ENCODE results near the gene MED8. TPM values are rescaled to one million over a fixed set of nuclear protein-coding genes. Genes with fewer than 3 reads are reported as not detected.

The MED8 gene, protein sequence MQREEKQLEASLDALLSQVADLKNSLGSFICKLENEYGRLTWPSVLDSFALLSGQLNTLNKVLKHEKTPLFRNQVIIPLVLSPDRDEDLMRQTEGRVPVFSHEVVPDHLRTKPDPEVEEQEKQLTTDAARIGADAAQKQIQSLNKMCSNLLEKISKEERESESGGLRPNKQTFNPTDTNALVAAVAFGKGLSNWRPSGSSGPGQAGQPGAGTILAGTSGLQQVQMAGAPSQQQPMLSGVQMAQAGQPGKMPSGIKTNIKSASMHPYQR
- total RNA-seq, result 15.7 TPM
- long read RNA-seq, transcript MED8-203 (7 exons, 1,924 nt), result major isoform, 18 of 33 reads
- long read RNA-seq, partial matches to known transcripts, result 1 of 33 reads
- long read RNA-seq, other reads (novel, unspliced or antisense), result 13 of 33 reads

DNA sequence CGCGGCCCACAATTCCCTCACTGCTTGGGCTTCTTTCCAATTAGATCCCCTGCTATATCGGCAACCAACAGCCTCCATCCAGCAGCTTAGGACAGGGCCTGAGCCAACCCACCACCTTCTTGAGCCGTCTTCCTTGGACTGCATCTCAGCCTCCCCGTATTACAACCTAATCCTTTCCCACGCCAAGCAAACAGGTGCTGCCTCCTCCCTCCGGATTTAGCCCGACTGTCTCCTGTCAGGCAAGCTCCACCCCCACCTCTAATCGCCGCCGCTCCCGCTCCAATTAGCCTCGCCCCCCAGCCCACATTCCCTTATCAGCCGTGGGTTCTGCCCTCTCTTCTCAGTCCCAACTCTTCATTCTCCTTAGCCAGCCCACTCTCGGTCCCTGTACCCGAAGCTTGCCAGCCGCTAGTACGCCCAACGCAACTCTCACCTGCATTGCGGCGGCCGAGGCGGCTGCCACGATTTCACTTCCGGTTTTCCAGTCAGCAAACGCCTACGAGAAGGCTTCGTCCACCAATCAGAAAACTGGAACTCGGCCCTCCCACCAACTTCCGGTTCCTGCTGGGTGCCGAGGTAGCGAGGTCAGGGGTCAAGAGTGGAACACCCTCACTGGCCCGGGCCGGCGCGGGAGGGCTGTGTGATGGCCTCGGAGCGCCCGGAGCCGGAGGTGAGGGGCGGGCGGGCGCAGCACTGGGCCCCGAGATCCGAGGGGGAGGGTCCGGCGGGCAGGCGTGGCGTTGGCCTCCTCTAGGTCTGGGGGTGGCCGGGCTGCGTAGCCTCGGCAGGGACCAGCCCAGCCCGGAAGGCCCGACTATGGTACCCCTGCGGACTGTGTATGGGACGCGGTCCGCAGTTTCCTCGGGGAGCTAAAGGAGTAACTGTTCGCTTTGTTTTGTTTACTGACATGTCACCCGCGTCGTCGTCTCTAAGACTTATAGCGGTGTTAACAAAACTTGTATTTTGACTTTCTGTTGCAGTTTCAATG, at the start of gene MED8, which contains the start of gene SZT2:
MED8 (minus strand) TSS at position 475 of the 988 bp plus-strand sequence; CDS start at position 439, 36 bp downstream.
SZT2 (plus strand) TSS at position 574 of the 988 bp plus-strand sequence; CDS start at position 644, 70 bp downstream.
- Histone ChIP-seq H3K4me1 (peaks cover 44% of the 10 kb centered on the region), H3K9me3 (replicated peaks) (no peaks in the 10 kb centered on the region), H3K27me3 (ENCODE audit: low read depth) (no peaks in the 10 kb centered on the region), H3K4me3 (peak within 1 kb of the TSS; percentile 90), H3K36me3 (peaks cover 35% of the 10 kb centered on the region), H3K27ac (replicated peaks) (peak within 1 kb of the TSS; percentile 89)
- TF ChIP-seq, protein P1, sequence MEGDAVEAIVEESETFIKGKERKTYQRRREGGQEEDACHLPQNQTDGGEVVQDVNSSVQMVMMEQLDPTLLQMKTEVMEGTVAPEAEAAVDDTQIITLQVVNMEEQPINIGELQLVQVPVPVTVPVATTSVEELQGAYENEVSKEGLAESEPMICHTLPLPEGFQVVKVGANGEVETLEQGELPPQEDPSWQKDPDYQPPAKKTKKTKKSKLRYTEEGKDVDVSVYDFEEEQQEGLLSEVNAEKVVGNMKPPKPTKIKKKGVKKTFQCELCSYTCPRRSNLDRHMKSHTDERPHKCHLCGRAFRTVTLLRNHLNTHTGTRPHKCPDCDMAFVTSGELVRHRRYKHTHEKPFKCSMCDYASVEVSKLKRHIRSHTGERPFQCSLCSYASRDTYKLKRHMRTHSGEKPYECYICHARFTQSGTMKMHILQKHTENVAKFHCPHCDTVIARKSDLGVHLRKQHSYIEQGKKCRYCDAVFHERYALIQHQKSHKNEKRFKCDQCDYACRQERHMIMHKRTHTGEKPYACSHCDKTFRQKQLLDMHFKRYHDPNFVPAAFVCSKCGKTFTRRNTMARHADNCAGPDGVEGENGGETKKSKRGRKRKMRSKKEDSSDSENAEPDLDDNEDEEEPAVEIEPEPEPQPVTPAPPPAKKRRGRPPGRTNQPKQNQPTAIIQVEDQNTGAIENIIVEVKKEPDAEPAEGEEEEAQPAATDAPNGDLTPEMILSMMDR (IDR thresholded peaks at IDR 0.05; ENCODE audit: borderline replicate concordance), result no peak
- peak; percentile 95 for DNase-seq
- intact Hi-C loops (cut with micrococcal nuclease), result loop anchor here (10.0 kb wide), 1 partner anchor 165 kb away; no protein-coding TSS in a partner anchor

DNA sequence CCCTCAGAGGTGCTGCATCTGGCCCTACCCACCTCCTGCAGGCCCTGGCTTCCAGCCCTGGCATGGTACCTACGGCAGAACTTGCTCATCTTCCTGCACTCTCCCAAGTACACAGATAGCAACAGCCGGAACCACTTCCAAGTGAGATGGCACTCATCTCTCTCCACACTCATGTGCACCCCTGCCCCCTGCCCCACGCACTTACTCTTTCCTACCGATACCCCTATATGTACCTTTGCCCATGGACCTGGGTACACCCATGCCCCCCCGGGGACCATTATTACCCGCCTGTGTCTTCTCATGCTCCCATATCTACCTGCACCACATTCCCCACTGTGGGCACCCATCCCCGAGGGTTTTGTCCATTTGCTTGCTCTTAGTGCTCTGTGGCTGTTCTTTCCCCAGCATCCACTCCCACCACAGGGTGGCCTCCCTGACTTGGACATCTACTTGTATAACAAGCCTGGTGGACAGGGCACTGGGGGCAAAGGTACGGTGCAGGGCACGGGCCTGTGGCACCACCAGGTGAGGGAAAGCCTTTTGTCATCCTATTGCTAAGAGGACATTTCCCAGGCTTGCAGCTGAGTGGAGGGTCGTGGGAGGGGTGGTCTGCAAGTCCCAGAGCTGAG, 49.5 kb upstream of the MED8 start:
- peaks cover 14% of the 10 kb centered on the region for H3K4me1 ChIP-seq
- peaks cover 75% of the 10 kb centered on the region for H3K36me3 ChIP-seq
- H3K4me3 ChIP-seq, result no peak overlapping the region
- H3K27ac ChIP-seq (replicated peaks), result no peak overlapping the region
- H3K27me3 ChIP-seq (ENCODE audit: low read depth), result no peaks in the 10 kb centered on the region
- intact Hi-C loops (cut with micrococcal nuclease), result no loop called here
- H3K9me3 ChIP-seq (replicated peaks), result no peaks in the 10 kb centered on the region
- TF ChIP-seq, protein P1 (IDR thresholded peaks at IDR 0.05; ENCODE audit: borderline replicate concordance), result no peak
- DNase-seq, result no peak

DNA sequence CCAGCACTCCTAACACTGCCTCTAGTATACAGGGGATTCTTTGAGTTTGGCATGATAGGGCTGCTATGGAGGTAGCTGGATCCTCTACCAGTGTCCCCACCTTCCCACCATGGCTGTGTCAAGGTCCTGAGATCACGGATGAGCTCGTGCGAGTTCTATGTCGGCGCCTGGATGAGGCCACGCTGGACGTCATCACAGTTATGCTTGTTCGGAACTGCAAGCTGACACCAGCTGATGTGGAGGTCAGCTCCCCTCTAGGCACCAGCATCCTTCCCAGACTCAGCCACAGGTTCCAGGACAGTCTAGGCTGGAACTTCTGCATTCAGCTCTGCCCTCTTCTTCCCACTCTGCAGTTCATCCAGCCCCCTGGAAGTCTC, 49.0 kb upstream of the MED8 start:
- intact Hi-C loops (cut with micrococcal nuclease), result no loop called here

DNA sequence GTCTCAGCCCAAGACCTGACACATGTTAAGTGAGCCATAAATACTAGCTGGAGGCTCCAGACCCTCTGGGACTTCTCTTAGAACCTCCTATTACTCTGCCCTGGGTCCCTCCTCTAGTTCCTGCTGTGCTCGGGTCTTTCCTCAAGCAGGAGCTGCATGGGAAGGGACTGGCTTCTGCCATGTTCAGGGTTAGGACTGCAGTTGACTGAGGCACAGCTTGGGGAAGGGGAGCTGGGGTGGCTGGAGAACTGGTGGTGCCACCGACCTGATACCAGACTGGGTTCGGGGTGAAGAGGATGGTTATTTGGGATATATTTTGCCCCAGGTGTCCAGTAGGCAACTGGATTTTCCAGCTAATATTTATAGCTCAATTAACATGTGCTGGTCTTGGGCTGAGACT, 48.4 kb upstream of the MED8 start:
- H3K4me3 ChIP-seq, result no peak overlapping the region
- H3K9me3 ChIP-seq (replicated peaks), result no peaks in the 10 kb centered on the region
- peaks cover 14% of the 10 kb centered on the region for H3K4me1 ChIP-seq
- no peak overlapping the region for H3K27ac ChIP-seq (replicated peaks)
- TF ChIP-seq, protein P1 (IDR thresholded peaks at IDR 0.05; ENCODE audit: borderline replicate concordance), result no peak
- intact Hi-C loops (cut with micrococcal nuclease), result no loop called here
- no peak for DNase-seq
- peaks cover 75% of the 10 kb centered on the region for H3K36me3 ChIP-seq
- no peaks in the 10 kb centered on the region for H3K27me3 ChIP-seq (ENCODE audit: low read depth)

More for the DNA sequence above, 49.0 kb upstream of the MED8 start:
- peaks cover 75% of the 10 kb centered on the region for H3K36me3 ChIP-seq
- H3K27ac ChIP-seq (replicated peaks), result no peak overlapping the region
- no peak for DNase-seq
- peaks cover 14% of the 10 kb centered on the region for H3K4me1 ChIP-seq
- TF ChIP-seq, protein P1 (IDR thresholded peaks at IDR 0.05; ENCODE audit: borderline replicate concordance), result no peak
- no peaks in the 10 kb centered on the region for H3K27me3 ChIP-seq (ENCODE audit: low read depth)
- no peaks in the 10 kb centered on the region for H3K9me3 ChIP-seq (replicated peaks)
- H3K4me3 ChIP-seq, result no peak overlapping the region

Measured in left ventricle myocardium inferior (tissue), 1 donor.